HUES6 (cell line): ENCODE measurements around the gene MRPL44.
"Not testable (repeated sequence)": the region's sequence is repeated elsewhere in the genome, so short reads cannot be mapped to it uniquely, and the experiment has no call there.

Source experiments
- H3K27ac ChIP-seq: 2 replicates; pipeline ENCODE4 v1.7.0; 2013; ENCODE audit warnings: low read depth, mild to moderate bottlenecking, low read length, inconsistent platforms
- H3K27me3 ChIP-seq: 2 replicates; pipeline ENCODE4 v1.6.1; 2013; ENCODE audit warnings: low read length; ENCODE audit not compliant: control insufficient read depth, insufficient read depth
- H3K36me3 ChIP-seq: 2 replicates; pipeline ENCODE4 v1.6.1; 2013; ENCODE audit warnings: low read length; ENCODE audit not compliant: control insufficient read depth, insufficient read depth
- H3K4me1 ChIP-seq: 2 replicates; pipeline ENCODE4 v1.6.1; 2013; ENCODE audit warnings: low read length; ENCODE audit not compliant: control insufficient read depth, insufficient read depth
- H3K4me3 ChIP-seq: 2 replicates; pipeline ENCODE4 v1.5.1; 2013; ENCODE audit warnings: low read depth, low read length
- H3K9ac ChIP-seq: one replicate; pipeline ENCODE4 v1.6.1; 2013; ENCODE audit warnings: mild to moderate bottlenecking, low read length
- H3K9me3 ChIP-seq: 2 replicates; pipeline ENCODE4 v1.6.1; 2013; ENCODE audit warnings: low read depth, low read length; ENCODE audit not compliant: control insufficient read depth, insufficient read depth

Gene MRPL44

GRCh38 chr2:223993634-223994232 is 36.5 kb downstream of the MRPL44 start:
- Histone ChIP-seq H3K27ac (no peak overlapping the region), H3K27me3 (no peaks in the 10 kb centered on the region), H3K4me1 (no peaks in the 10 kb centered on the region), H3K9ac (no peak overlapping the region), H3K9me3 (no peaks in the 10 kb centered on the region), H3K36me3 (peaks cover 75% of the 10 kb centered on the region), H3K4me3 (no peak overlapping the region)

- H3K36me3 ChIP-seq, result peaks cover 74% of the 10 kb centered on the region
- H3K27ac ChIP-seq, result no peak overlapping the region
These were observed 37.4 kb downstream of the MRPL44 start for GRCh38 chr2:223994562-223995162.

GRCh38 chr2:223995569-223995968 is 38.3 kb downstream of the MRPL44 start:
- Histone ChIP-seq H3K36me3 (peaks cover 75% of the 10 kb centered on the region), H3K4me3 (no peak overlapping the region), H3K27me3 (no peaks in the 10 kb centered on the region), H3K4me1 (no peaks in the 10 kb centered on the region), H3K27ac (no peak overlapping the region), H3K9ac (no peak overlapping the region), H3K9me3 (no peaks in the 10 kb centered on the region)

More at GRCh38 chr2:223994562-223995162, 37.4 kb downstream of the MRPL44 start:
- no peaks in the 10 kb centered on the region for H3K9me3 ChIP-seq
- no peak overlapping the region for H3K9ac ChIP-seq
- no peak overlapping the region for H3K4me3 ChIP-seq
- no peaks in the 10 kb centered on the region for H3K4me1 ChIP-seq
- H3K27me3 ChIP-seq, result no peaks in the 10 kb centered on the region

GRCh38 chr2:223996391-223996790 is 39.1 kb downstream of the MRPL44 start:
- Histone ChIP-seq H3K36me3 (peaks cover 77% of the 10 kb centered on the region), H3K9ac (no peak overlapping the region), H3K27ac (no peak overlapping the region), H3K27me3 (no peaks in the 10 kb centered on the region), H3K4me3 (no peak overlapping the region), H3K9me3 (no peaks in the 10 kb centered on the region), H3K4me1 (no peaks in the 10 kb centered on the region)

GRCh38 chr2:223997938-223998337 is 40.7 kb downstream of the MRPL44 start:
- H3K27me3 ChIP-seq, result no peaks in the 10 kb centered on the region
- H3K36me3 ChIP-seq, result peaks cover 71% of the 10 kb centered on the region
- H3K4me1 ChIP-seq, result no peaks in the 10 kb centered on the region
- H3K4me3 ChIP-seq, result no peak overlapping the region
- no peak overlapping the region for H3K9ac ChIP-seq
- no peaks in the 10 kb centered on the region for H3K9me3 ChIP-seq
- H3K27ac ChIP-seq, result no peak overlapping the region

DNA sequence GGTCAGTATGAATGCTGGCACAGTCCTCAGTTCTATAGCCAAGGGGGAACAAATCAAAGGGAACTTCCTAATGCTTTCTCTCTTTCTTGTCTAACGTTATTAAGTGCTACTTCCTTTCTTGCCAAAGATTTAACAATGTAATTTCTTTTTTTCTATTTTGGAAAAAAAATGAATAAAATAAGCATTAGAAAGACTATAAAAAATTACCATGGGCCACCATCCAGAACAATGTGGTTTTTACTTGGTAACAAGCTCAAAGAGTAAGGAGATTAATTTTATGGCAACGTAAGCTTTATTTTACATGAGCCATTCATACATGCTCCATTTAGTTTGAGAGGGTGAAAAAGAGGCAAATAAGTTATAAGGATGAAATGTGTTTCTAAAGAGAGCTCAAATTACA is 41.7 kb downstream of the MRPL44 start:
- no peak overlapping the region for H3K27ac ChIP-seq
- peaks cover 66% of the 10 kb centered on the region for H3K36me3 ChIP-seq
- no peak overlapping the region for H3K9ac ChIP-seq
- no peak overlapping the region for H3K4me3 ChIP-seq
- no peaks in the 10 kb centered on the region for H3K27me3 ChIP-seq
- H3K9me3 ChIP-seq, result no peaks in the 10 kb centered on the region
- H3K4me1 ChIP-seq, result peaks cover 6% of the 10 kb centered on the region; the same call in 1 of the 2 replicates

GRCh38 chr2:223999862-224000261 is 42.6 kb downstream of the MRPL44 start:
- Histone ChIP-seq H3K4me1 (peaks cover 9% of the 10 kb centered on the region; the same call in 1 of the 2 replicates), H3K9ac (no peak overlapping the region), H3K4me3 (no peak overlapping the region), H3K36me3 (peaks cover 67% of the 10 kb centered on the region), H3K9me3 (no peaks in the 10 kb centered on the region), H3K27ac (no peak overlapping the region), H3K27me3 (no peaks in the 10 kb centered on the region)

GRCh38 chr2:224000662-224001061 is 43.4 kb downstream of the MRPL44 start:
- not testable (repeated sequence) for H3K4me3 ChIP-seq, H3K9me3 ChIP-seq, H3K27me3 ChIP-seq, H3K4me1 ChIP-seq, H3K9ac ChIP-seq, H3K27ac ChIP-seq
- peaks cover 60% of the 10 kb centered on the region for H3K36me3 ChIP-seq

DNA sequence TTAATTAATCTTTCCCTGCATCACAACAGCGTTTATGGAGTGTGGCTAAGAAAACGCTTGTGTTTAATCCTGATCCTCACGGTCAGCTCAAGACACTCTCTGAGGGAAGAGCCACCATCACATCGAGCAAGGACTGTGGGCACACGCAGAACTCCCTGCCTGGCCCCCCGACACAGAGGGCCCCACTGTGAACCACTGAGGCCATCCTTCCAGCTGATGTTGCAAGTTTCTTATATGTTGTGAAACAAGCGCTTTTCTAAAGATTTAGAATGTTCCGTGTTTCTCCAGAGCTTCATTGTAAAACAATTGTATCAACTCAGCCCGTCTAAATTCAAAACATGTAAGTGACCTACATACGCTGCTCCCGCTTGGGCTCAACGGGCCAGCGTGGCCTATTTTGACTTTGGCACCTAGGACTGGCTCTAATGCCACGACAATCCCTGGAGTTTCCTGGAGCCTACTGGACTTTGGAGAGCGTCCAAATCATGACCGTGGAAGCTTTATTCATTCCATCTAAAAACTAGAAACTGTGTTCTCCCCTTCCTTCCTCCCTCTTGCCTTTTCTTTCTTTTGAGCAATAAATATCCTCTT is 46.9 kb downstream of the MRPL44 start:
- no peak overlapping the region for H3K9ac ChIP-seq
- no peak overlapping the region for H3K4me3 ChIP-seq
- H3K36me3 ChIP-seq, result peaks cover 29% of the 10 kb centered on the region
- peaks cover 18% of the 10 kb centered on the region for H3K4me1 ChIP-seq
- no peak overlapping the region for H3K27ac ChIP-seq
- no peaks in the 10 kb centered on the region for H3K9me3 ChIP-seq
- H3K27me3 ChIP-seq, result no peaks in the 10 kb centered on the region

- Histone ChIP-seq H3K27me3 (no peaks in the 10 kb centered on the region), H3K4me1 (peaks cover 33% of the 10 kb centered on the region), H3K4me3 (no peak overlapping the region), H3K36me3 (peaks cover 7% of the 10 kb centered on the region; the same call in 1 of the 2 replicates), H3K9ac (no peak overlapping the region), H3K9me3 (no peaks in the 10 kb centered on the region), H3K27ac (no peak overlapping the region)
These were observed 51.5 kb downstream of the MRPL44 start for GRCh38 chr2:224008702-224009261.
